Measurements from ENCODE around the gene MAT2B.

Gene MAT2B

GRCh38 chr5:163567811-163568210 is 62.4 kb downstream of the MAT2B start:
- Histone ChIP-seq H3K79me2 (ENCODE audit: insufficient read depth, low read depth) (no peaks in the 10 kb centered on the region), H3K9ac (no peak overlapping the region), H4K20me1 (ENCODE audit: insufficient read depth) (no peaks in the 10 kb centered on the region), H2AFZ (ENCODE audit: low read depth) (no peak overlapping the region), H3K4me1 (ENCODE audit: low read depth, poor library complexity, severe bottlenecking) (no peaks in the 10 kb centered on the region), H3K27ac (no peak overlapping the region), H3K36me3 (ENCODE audit: insufficient read depth) (no peaks in the 10 kb centered on the region), H3K4me3 (IDR thresholded peaks at IDR 0.05; ENCODE audit: insufficient read depth, low read depth, low read length) (no peak overlapping the region), H3K4me2 (no peak overlapping the region), H3K27me3 (ENCODE audit: insufficient read depth, low read depth) (no peaks in the 10 kb centered on the region)
- no peak for TF ChIP-seq CTCF (conservative IDR thresholded peaks at IDR 0.05; ENCODE audit: low read depth, low read length)
